ENCODE measurements around the gene TIGIT.
"Not testable (repeated sequence)": the region's sequence is repeated elsewhere in the genome, so short reads cannot be mapped to it uniquely, and the experiment has no call there.

TIGIT gene

GRCh38 chr3:114293838-114294535 lies at the start of gene TIGIT:
TSS of gene TIGIT (plus strand) at chr3:114294028. CDS start at chr3:114294062, 34 bp downstream.
- DNase-seq (ENCODE audit: low read depth in 2 of 2) = no peak

GRCh38 chr3:114252954-114253353 lies 40.9 kb upstream of the TIGIT start:
- no peak for DNase-seq (ENCODE audit: low read depth in 2 of 2)

DNA sequence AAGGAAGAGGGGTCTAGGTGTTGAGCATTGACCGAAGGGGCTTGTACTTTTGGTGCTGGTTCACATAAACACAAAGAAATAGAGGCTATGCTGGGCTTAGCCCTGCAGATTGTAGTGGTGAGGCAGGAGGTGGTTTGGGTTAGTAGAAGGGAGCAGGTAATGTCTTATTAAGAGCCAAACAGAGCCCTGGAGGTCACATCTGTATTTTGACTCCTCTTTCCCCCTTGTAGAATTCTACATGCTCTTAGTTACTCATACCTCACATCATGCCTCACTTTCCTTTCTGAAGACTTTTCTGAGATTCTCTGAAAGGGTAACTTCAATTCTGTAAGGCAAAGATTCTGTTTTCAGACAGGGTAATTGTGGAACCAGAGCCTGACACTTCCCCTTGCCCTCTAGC lies 40.3 kb upstream of the TIGIT start:
- no peak for DNase-seq (ENCODE audit: low read depth in 2 of 2)

DNA sequence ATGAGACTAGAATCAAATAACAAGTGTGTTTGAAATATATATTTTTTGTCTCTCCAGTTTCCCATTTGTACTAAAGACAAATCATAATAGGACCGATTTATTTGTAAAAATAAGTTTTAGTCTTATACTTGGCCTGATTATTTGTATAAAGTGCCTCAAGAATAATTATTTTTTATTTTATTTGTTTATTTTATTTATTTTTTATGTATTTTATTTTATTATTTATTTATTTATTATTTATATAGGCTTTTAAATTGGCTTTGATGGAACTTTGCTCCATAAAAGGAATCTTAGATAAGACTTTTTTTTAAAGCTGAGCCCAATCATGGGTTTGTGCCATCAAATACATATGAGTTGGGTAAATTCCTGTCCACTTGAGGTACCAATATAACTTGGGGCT lies 34.3 kb upstream of the TIGIT start:
- no peak for DNase-seq (ENCODE audit: low read depth in 2 of 2)

DNA sequence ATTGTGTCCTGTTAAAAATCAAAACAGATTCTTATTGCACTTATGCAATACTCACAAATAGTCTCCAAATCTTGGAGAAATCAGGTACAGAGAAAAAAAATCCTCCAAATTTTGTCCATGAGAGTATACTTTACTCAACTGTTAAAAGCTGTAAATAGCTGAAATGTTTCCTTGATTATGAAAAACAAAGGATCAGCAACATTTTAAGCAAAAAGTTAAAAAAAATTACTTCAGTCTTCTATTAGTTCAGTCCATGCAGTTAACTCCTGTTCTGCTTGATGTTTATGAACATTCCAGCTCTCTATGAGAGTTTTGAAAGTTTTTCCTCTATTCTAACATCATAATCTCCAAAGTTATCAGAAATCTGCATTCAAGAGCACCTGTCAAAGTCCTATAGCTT lies 33.7 kb upstream of the TIGIT start:
- no peak for DNase-seq (ENCODE audit: low read depth in 2 of 2)

- DNase-seq (ENCODE audit: low read depth in 2 of 2) = no peak
These were observed 23.8 kb upstream of the TIGIT start for GRCh38 chr3:114270019-114270418.

DNA sequence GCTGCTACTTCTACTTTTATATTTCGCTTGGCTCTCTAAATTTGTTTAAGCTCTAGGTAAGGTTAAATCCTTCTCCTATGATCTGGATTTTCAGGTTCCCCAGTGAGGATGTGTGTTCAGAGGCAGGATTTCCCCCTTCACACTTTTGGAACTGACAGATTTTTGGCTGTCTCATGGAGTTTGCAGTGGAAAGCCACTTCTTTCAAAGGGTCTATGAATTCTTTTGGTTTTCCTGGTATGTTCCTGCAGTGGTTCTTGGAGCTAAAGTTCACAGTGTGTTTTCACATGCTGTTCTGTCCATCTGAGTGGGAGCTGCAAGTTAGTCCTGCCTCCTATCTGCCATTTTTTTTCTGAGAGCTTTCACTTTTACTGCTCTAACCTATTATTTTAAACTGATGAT lies 21.6 kb upstream of the TIGIT start:
- no peak for DNase-seq (ENCODE audit: low read depth in 2 of 2)

DNA sequence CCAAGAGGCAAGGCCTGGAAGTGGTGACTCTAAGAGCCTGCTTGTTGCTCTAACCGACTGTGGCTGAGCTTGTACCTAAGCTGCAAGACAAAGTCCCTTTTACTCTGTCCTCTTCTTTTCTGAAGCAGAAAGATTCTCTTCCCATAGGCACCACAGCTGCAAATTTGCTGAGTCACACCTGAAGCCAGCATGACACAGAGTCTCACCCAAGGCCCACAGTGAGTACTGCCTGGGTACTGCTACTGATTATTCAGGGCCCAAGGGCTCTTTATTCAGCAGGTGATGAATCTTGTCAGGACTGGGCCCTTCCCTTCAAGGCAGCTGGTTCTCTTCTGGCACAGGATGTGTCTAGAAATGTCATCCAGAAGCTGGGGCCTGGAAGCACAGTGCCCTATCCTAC lies 18.9 kb upstream of the TIGIT start:
- no peak for DNase-seq (ENCODE audit: low read depth in 2 of 2)

DNA sequence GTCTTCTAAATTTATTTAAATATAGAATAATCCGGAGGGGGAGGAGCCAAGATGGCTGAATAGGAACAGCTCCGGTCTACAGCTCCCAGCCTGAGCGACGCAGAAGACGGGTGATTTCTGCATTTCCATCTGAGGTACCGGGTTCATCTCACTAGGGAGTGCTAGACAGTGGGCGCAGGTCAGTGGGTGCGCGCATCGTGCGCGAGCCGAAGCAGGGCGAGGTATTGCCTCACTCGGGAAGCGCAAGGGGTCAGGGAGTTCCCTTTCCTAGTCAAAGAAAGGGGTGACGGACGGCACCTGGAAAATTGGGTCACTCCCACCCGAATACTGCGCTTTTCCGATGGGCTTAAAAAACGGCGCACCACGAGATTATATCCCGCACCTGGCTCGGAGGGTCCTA lies 17.0 kb upstream of the TIGIT start:
- DNase-seq (ENCODE audit: low read depth in 2 of 2) = not testable (repeated sequence)

DNA sequence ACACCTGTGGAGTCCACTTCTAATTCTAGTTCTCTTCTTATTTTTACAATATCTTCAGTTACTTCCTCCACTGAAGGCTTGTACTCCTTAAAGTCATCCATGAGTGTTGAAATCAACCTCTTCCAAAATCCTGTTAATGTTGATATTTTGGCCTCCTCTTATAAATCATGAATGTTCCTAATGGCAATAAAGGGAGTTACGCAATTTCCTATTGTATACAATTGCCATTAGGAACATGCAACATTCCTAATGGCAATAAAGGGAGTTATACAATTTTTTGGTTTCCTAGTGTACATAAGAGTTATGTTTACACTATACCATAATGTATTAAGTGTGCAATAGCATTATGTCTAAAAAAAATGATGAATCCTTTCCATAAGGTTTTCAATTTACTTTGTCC lies 9.2 kb upstream of the TIGIT start:
- no peak for DNase-seq (ENCODE audit: low read depth in 2 of 2)

DNA sequence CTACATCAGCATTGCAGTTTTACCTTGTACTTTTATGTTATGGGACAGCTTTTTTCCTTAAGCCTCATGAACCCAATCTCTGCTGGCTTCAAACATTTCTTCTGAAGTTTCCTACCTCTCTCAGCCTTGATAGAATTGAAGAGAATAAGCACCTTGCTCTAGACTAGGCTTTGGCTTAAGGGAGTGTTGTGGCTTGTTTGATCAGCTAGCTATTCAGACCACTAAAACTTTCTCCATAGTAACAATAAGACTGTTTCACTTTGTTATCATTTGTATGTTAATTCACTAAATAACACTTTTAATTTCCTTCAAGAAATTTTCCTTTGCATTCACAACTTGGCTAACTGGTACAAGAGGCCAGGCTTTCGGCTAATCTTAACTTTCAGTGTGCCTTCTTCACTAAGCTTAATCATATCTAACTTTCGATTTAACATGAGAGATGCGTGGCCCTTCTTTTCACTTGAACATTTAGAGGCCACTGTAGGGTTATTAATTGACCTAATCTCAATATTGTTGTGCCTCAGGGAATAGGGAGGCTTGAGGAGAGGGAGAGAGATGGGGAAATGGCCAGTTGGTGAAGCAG lies 8.1 kb upstream of the TIGIT start:
- no peak for DNase-seq (ENCODE audit: low read depth in 2 of 2)

DNA sequence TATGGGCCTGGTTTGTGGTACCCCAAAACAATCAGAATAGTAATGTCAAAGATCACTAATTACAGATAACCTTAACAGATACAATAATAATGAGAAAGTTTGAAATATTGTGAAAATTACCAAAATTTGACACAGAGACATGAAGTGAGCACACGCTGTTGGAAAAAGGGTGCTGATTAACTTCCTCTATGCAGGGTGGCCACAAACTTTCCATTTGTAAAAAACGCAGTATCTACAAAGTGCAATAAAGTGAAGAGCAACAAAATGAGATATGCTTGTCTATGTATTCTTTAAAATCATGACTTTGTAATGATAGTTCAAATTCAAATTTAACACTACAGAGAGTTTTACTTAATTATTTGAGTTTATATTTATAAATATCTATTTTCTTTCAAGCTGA lies 7.6 kb upstream of the TIGIT start:
- DNase-seq (ENCODE audit: low read depth in 2 of 2) = no peak

DNA sequence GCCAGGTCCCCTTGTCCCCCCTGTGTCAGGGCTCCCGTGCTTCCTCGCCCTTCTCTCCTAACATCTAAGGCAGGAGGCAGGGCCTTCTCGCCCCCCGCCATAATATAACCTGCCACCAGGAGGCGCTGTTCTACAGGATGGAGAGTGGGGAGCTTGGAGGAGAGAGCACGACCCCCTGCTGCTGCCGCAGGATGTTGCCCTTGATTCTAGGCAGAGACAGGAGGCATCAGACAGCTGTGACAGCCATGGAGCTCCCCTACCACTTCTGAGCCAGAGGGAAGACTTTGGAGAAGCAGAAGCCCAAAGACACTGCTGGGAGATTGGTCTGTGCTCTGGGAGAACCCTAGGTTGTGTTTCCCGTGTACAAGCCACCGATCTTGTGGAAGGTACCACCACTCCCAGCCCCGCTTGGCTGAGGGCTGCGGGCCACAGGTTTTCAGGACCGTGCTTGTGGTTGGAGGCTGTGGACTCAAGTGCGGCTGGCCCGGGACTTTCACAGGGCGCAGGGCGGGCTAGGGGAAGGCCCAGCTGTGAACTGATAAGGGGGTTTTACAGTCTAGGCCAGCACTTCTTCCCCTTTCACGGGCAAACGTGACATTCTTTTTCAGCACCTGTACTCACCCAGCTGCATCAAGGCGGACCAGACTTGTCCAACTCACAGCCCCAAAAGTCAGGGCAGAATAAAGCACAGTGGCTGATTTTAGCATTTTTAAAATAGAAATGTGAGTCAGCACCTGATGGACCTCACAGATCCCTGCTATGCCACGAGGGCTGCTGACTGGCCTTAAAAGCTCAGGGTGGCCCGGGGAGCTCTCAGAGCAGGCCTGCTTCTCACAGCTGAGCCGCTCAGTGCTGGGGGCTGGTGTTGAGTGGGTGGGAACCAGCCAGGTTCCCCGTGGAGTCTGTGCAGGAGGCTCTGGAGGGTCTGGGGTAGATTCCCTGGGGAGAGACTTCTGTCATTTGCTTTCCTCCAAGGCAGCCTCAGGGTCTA lies 2.6 kb upstream of the TIGIT start:
- peak; percentile 84 to 85 for DNase-seq (ENCODE audit: low read depth in 2 of 2)

- peak in 1 of 2 donors; percentile 20 for DNase-seq (ENCODE audit: low read depth in 2 of 2)
These were observed 1.2 kb downstream of the TIGIT start for GRCh38 chr3:114294940-114295480.

- no peak for DNase-seq (ENCODE audit: low read depth in 2 of 2)
These were observed 2.1 kb downstream of the TIGIT start for GRCh38 chr3:114295946-114296345.

DNA sequence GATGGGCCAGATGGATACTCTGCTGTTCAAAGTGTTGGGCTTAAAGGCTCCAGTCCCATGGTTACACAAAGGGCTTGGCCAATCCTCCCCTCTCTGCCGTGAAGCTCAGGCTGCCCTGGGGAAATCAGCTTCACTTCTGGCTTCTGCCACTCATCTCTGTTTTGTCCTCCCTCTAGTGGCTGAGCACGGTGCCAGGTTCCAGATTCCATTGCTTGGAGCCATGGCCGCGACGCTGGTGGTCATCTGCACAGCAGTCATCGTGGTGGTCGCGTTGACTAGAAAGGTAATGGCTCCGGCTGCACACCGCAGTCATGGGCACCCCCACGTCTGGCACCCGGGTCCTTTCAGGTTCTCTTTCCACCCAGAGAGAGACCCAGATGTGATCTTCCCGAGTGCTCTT lies 5.6 kb downstream of the TIGIT start:
- DNase-seq (ENCODE audit: low read depth in 2 of 2) = no peak

DNA sequence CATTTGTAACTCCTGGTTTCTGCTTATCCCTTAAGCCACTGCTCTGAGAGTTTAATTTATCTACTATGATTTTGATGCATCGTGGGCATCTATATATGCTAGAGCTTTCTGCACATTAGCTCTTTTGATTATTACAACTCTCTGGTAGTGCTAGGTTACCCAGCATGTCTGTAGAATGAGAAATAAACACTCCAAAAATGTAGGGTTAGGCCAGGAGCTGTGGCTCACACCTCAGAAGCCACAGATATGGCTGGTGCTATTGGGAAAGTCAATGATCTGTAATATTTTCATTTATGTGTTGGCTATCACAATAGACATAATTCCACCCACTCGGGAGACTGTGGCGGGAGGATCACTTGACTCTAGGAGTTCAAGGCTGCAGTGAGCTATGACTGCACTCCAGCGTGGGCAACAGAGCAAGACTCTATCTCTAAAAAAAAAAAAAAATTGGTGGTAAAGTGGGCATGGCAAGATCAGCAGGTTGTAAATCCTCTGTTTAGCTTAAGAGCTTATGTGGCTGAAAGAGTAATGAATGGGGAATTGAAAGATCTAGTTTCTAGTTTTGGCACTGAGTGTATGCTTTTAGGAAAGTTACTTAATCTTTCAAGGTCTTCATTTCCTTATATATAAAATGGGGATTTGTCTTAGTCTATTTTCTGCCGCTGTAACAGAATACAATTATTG lies 6.3 kb downstream of the TIGIT start:
- DNase-seq (ENCODE audit: low read depth in 2 of 2) = no peak

- no peak for DNase-seq (ENCODE audit: low read depth in 2 of 2)
These were observed 13.5 kb downstream of the TIGIT start for GRCh38 chr3:114307222-114307830.

- no peak for DNase-seq (ENCODE audit: low read depth in 2 of 2)
These were observed 14.0 kb downstream of the TIGIT start for GRCh38 chr3:114307832-114308231.

GRCh38 chr3:114308377-114308776 lies 14.5 kb downstream of the TIGIT start:
- no peak for DNase-seq (ENCODE audit: low read depth in 2 of 2)

DNA sequence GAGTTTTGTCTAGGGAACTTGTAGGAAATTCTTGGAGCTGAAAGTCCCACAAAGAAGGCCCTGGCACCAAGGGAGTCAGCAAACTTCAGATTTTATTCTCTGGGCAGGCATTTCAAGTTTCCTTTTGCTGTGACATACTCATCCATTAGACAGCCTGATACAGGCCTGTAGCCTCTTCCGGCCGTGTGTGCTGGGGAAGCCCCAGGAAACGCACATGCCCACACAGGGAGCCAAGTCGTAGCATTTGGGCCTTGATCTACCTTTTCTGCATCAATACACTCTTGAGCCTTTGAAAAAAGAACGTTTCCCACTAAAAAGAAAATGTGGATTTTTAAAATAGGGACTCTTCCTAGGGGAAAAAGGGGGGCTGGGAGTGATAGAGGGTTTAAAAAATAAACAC lies 15.0 kb downstream of the TIGIT start:
- DNase-seq (ENCODE audit: low read depth in 2 of 2) = peak in 1 of 2 donors; percentile 47
